Suprapubic skin (tissue), 4 donors: ENCODE results near the gene ATP1A4.

Experiments used
- POLR2A ChIP-seq, 2 donors: fragments of 450-650 bp; IDR thresholded peaks; one replicate each; pipeline ENCODE4 v1.6.1; 2017; ENCODE audit warnings: antibody characterized with exemption in 2 of 2, mild to moderate bottlenecking in 2 of 2, moderate library complexity in 2 of 2
- POLR2AphosphoS5 ChIP-seq, 3 donors: sonication (generic); formaldehyde crosslinking; IDR thresholded peaks; one replicate each; pipeline ENCODE4 v1.6.1; 2017; ENCODE audit warnings: antibody characterized with exemption in 3 of 3
- TF ChIP-seq, protein P1 (sequence below), 2 donors: fragments of 200-600 bp in 1 of 2; fragments of 450-650 bp in 1 of 2; sonication (generic) in 1 of 2; IDR thresholded peaks; one replicate each; pipeline ENCODE4 v1.5.1; 2016 to 2019; ENCODE audit warnings: antibody characterized with exemption in 2 of 2, mild to moderate bottlenecking in 1 of 2, moderate library complexity in 1 of 2

- TF ChIP-seq, protein P1, sequence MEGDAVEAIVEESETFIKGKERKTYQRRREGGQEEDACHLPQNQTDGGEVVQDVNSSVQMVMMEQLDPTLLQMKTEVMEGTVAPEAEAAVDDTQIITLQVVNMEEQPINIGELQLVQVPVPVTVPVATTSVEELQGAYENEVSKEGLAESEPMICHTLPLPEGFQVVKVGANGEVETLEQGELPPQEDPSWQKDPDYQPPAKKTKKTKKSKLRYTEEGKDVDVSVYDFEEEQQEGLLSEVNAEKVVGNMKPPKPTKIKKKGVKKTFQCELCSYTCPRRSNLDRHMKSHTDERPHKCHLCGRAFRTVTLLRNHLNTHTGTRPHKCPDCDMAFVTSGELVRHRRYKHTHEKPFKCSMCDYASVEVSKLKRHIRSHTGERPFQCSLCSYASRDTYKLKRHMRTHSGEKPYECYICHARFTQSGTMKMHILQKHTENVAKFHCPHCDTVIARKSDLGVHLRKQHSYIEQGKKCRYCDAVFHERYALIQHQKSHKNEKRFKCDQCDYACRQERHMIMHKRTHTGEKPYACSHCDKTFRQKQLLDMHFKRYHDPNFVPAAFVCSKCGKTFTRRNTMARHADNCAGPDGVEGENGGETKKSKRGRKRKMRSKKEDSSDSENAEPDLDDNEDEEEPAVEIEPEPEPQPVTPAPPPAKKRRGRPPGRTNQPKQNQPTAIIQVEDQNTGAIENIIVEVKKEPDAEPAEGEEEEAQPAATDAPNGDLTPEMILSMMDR (IDR thresholded peaks at IDR 0.05), result no peak
- no peak for TF ChIP-seq POLR2AphosphoS5 (IDR thresholded peaks at IDR 0.05)
- no peak for TF ChIP-seq POLR2A (IDR thresholded peaks at IDR 0.05)
Measured at GRCh38 chr1:160129558-160129957, 21.8 kb upstream of the ATP1A4 start.
